ENCODE data around the gene CDH4.

- no peak for TF ChIP-seq CTCF (IDR thresholded peaks at IDR 0.05; ENCODE audit: insufficient read depth, low read depth, low read length)
- TF ChIP-seq EZH2 (IDR thresholded peaks at IDR 0.05; ENCODE audit: insufficient read depth, low read length), result no peak
These were observed 54.9 kb downstream of the CDH4 start for GRCh38 chr20:61306937-61307475.

All from astrocyte (in vitro differentiated cells and primary cell).